B cell (primary cell): ENCODE measurements around the gene MTFMT.

Experiments used
- EZH2 ChIP-seq: IDR thresholded peaks from 2 replicates; pipeline ENCODE4 v1.6.1; 2012; ENCODE audit warnings: borderline replicate concordance, low read depth, mild to moderate bottlenecking, moderate library complexity, low read length; ENCODE audit not compliant: insufficient read depth, poor library complexity, severe bottlenecking
- TF ChIP-seq, protein P1 (sequence below): fragments of 200-600 bp; IDR thresholded peaks from one replicate; pipeline ENCODE4 v1.8.0; 2022; ENCODE audit warnings: antibody characterized with exemption, mild to moderate bottlenecking

DNA sequence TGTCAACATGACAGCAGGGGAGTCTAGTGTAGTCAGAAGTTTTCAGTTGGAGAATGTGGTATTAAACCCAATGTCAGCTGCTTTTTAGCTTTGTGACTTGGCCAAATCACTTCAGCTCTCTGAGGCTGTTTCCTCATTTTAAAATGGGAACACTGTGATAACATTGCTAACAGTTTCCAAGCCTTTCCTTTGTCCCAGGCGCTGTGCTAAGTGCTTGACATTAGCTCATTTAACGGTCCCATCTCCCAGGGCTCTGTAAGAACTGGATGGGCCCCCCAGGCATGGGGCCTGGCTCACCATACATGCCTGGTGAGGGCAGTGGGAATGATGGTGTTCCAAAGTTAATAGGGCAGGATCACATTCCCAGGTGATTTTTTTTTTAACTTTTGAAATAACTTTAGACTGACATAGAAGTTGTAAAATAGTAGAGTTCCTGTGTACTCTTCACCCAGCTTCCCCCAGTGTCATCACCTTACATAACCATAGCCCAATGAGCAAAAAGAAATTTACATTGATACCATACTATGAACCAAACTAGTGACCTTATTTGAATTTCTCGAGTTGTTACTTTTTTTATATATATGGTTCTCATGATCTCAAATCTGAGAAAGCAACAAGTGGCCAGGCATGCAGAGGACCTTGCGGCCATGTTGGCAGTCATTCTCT, 30.6 kb upstream of the MTFMT start:
- TF ChIP-seq, protein P1, sequence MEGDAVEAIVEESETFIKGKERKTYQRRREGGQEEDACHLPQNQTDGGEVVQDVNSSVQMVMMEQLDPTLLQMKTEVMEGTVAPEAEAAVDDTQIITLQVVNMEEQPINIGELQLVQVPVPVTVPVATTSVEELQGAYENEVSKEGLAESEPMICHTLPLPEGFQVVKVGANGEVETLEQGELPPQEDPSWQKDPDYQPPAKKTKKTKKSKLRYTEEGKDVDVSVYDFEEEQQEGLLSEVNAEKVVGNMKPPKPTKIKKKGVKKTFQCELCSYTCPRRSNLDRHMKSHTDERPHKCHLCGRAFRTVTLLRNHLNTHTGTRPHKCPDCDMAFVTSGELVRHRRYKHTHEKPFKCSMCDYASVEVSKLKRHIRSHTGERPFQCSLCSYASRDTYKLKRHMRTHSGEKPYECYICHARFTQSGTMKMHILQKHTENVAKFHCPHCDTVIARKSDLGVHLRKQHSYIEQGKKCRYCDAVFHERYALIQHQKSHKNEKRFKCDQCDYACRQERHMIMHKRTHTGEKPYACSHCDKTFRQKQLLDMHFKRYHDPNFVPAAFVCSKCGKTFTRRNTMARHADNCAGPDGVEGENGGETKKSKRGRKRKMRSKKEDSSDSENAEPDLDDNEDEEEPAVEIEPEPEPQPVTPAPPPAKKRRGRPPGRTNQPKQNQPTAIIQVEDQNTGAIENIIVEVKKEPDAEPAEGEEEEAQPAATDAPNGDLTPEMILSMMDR: no peak
- no peak for TF ChIP-seq EZH2
